Osteoblast (primary cell): ENCODE results near the gene SLC17A9. TPM values are rescaled to one million over a fixed set of nuclear protein-coding genes. Genes with fewer than 3 reads are reported as not detected.

Experiments
- DNase-seq: peaks from one replicate; pipeline ENCODE4 v3.0.0; 2011; ENCODE audit warnings: low spot score, mixed read lengths; ENCODE audit not compliant: insufficient read length; ENCODE audit errors: missing footprints
- H2AFZ ChIP-seq: 2 replicates; pipeline ENCODE4 v1.6.0; 2011; ENCODE audit warnings: mild to moderate bottlenecking, low read length
- H3K27ac ChIP-seq: 2 replicates; pipeline ENCODE4 v1.5.1; 2011; ENCODE audit warnings: mild to moderate bottlenecking, low read depth, low read length, moderate library complexity
- H3K27me3 ChIP-seq: 2 replicates; pipeline ENCODE4 v1.6.0; 2012; ENCODE audit warnings: mild to moderate bottlenecking, control low read depth, inconsistent platforms, low read length, moderate library complexity; ENCODE audit not compliant: insufficient read depth
- H3K36me3 ChIP-seq: 2 replicates; pipeline ENCODE4 v1.5.1; 2011; ENCODE audit warnings: mild to moderate bottlenecking, low read length, control low read depth, moderate library complexity; ENCODE audit not compliant: insufficient read depth
- H3K4me1 ChIP-seq: 2 replicates; pipeline ENCODE4 v1.5.1; 2011; ENCODE audit warnings: mild to moderate bottlenecking, low read length, control low read depth, moderate library complexity; ENCODE audit not compliant: insufficient read depth
- H3K4me2 ChIP-seq: 2 replicates; pipeline ENCODE4 v1.6.0; 2011; ENCODE audit warnings: mild to moderate bottlenecking, low read length; ENCODE audit not compliant: insufficient read depth
- H3K4me3 ChIP-seq: fragments of 200-600 bp; sonication (generic); 3 replicates; pipeline ENCODE4 v1.5.1; 2012; ENCODE audit warnings: mild to moderate bottlenecking, low read length, inconsistent platforms; ENCODE audit not compliant: insufficient read depth
- H3K79me2 ChIP-seq: 2 replicates; pipeline ENCODE4 v1.6.0; 2012; ENCODE audit warnings: mild to moderate bottlenecking, low read length, control low read depth, inconsistent platforms; ENCODE audit not compliant: insufficient read depth
- H3K9me3 ChIP-seq: 2 replicates; pipeline ENCODE4 v1.5.1; 2011; ENCODE audit warnings: low read depth, low read length, control low read depth
- H4K20me1 ChIP-seq: 2 replicates; pipeline ENCODE4 v1.6.0; 2012; ENCODE audit warnings: mild to moderate bottlenecking, low read length, control low read depth; ENCODE audit not compliant: insufficient read depth
- total RNA-seq: library from RNA; depleted of rRNA; stranded (reverse); fragments of >200 nt; gene quantifications from 2 replicates; pipeline ENCODE4 v1.2.3, GENCODE V29; 2012
- TF ChIP-seq, protein P1 (sequence below): IDR thresholded peaks from 2 replicates; pipeline ENCODE4 v1.5.1; 2011; ENCODE audit warnings: mild to moderate bottlenecking, low read depth, low read length, moderate library complexity; ENCODE audit errors: extremely low read depth

The SLC17A9 gene
- total RNA-seq, 1 donor = 6.5 TPM

DNA sequence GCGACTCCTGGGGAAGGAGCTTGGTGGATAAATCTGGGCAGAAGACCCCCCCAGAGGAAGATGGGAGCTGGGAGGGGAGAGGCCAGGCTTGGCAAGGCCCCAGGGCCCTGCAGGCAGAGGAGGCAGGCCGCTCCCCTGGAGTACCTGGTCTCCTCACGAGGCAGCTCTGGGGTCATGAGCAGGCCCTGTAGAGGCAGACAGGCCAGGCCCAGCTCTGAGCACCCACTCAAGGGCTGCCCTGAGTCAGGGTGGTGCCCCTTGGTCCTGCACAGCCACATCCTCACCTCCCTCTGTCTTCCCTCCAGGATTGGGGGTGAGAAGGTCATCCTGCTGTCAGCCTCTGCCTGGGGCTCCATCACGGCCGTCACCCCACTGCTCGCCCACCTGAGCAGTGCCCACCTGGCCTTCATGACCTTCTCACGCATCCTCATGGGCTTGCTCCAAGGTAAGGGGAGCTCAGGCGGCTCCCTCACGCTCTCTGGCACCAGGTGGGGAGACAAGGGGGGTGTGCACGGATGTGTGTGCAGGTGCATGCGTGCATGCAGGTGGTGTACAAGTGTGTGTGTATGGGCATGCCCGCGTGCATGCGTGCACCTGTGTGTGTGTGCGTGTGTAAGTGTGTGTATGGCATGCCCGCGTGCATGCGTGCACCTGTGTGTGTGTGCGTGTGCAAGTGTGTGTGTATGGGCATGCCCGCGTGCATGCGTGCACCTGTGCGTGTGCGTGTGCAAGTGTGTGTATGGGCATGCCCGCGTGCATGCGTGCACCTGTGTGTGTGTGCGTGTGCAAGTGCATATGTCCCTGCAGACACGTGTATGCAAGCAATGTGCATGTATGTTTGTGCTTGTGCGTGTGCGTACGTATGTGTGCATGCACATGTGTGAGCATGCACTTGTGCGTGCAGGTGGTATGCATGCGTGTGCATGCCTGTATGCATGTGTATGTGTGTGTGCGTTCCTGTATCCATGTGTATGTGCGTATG, 4.9 kb downstream of the SLC17A9 start:
- no peak overlapping the region for H3K27ac ChIP-seq
- peaks cover 48% of the 10 kb centered on the region for H4K20me1 ChIP-seq
- H2AFZ ChIP-seq = no peak overlapping the region

GRCh38 chr20:62958388-62959100, 6.0 kb downstream of the SLC17A9 start:
- Histone ChIP-seq H4K20me1 (peaks cover 48% of the 10 kb centered on the region), H3K9me3 (no peaks in the 10 kb centered on the region), H3K4me1 (peaks cover 10% of the 10 kb centered on the region), H2AFZ (no peak overlapping the region), H3K79me2 (peaks cover 47% of the 10 kb centered on the region), H3K27me3 (no peaks in the 10 kb centered on the region), H3K27ac (no peak overlapping the region), H3K4me2 (no peak overlapping the region), H3K36me3 (peaks cover 37% of the 10 kb centered on the region), H3K4me3 (no peak overlapping the region)
- DNase-seq = peak; percentile 73
- TF ChIP-seq, protein P1, sequence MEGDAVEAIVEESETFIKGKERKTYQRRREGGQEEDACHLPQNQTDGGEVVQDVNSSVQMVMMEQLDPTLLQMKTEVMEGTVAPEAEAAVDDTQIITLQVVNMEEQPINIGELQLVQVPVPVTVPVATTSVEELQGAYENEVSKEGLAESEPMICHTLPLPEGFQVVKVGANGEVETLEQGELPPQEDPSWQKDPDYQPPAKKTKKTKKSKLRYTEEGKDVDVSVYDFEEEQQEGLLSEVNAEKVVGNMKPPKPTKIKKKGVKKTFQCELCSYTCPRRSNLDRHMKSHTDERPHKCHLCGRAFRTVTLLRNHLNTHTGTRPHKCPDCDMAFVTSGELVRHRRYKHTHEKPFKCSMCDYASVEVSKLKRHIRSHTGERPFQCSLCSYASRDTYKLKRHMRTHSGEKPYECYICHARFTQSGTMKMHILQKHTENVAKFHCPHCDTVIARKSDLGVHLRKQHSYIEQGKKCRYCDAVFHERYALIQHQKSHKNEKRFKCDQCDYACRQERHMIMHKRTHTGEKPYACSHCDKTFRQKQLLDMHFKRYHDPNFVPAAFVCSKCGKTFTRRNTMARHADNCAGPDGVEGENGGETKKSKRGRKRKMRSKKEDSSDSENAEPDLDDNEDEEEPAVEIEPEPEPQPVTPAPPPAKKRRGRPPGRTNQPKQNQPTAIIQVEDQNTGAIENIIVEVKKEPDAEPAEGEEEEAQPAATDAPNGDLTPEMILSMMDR = no peak

More for the DNA sequence above, 4.9 kb downstream of the SLC17A9 start:
- peak; percentile 77 for DNase-seq
- no peak overlapping the region for H3K4me3 ChIP-seq
- H3K36me3 ChIP-seq = peaks cover 37% of the 10 kb centered on the region
- H3K4me1 ChIP-seq = peaks cover 17% of the 10 kb centered on the region
- no peaks in the 10 kb centered on the region for H3K9me3 ChIP-seq
- TF ChIP-seq, protein P1 = no peak
- no peaks in the 10 kb centered on the region for H3K27me3 ChIP-seq
- no peak overlapping the region for H3K4me2 ChIP-seq
- H3K79me2 ChIP-seq = peaks cover 55% of the 10 kb centered on the region

DNA sequence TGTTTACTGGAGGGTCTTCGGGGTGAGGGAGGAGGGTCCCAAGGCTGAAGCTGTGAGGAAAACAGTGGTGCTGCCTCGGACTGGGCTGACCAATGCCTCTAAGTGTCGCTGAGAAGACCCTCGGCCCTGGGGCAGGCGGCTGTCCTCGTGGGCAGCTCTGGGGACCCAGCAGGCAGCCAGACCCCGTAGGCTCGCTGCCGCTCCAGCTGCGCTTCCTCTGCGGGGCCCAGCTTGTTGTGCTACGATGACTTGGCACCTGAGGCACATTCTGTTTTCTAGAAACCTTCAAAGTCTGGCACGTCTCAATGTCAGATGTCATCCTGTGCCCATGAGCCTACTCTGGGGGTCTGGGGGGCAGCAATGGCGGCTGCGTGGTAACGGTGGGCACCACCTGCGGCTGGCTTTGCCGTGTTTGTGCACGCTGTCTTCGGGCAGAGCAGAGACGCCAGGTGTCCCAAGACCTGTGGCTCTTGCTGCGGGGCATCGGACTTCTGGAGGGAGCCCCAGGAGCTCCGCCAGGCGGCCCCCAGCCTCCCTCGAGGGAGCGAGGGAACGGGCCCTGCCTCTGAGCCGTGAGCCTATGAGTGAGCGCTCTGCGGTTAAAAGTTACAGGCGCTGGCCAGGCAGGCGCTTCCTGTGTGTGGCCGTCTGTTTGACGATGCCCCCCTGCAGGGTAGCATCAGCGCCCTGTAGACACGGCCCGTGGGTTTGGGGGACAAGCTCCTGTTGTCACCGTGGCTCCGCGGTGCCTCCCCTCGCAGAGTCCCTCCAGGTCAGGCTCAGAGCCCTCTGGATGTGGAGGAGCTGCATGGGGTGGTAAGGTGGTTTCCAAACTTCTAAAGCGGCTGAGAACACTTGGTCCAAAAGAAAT, 6.8 kb downstream of the SLC17A9 start:
- Histone ChIP-seq H3K4me3 (no peak overlapping the region), H4K20me1 (peaks cover 48% of the 10 kb centered on the region), H2AFZ (no peak overlapping the region), H3K4me2 (no peak overlapping the region), H3K27ac (no peak overlapping the region), H3K36me3 (peaks cover 42% of the 10 kb centered on the region), H3K27me3 (no peaks in the 10 kb centered on the region), H3K9me3 (no peaks in the 10 kb centered on the region), H3K79me2 (peaks cover 42% of the 10 kb centered on the region), H3K4me1 (peaks cover 4% of the 10 kb centered on the region)
- DNase-seq = peak; percentile 51
- TF ChIP-seq, protein P1 = no peak
